Mammary epithelial cell (primary cell): ENCODE data around the gene FAM25G.

Source experiments
- CTCF ChIP-seq, 2 donors: IDR thresholded peaks in 1 of 2; conservative IDR thresholded peaks in 1 of 2; 2 replicates each; pipeline ENCODE4 v1.5.1; 2011 to 2012; ENCODE audit warnings: inconsistent platforms in 2 of 2, low read length in 2 of 2, mild to moderate bottlenecking in 2 of 2, control low read depth in 1 of 2, low read depth in 1 of 2; ENCODE audit not compliant: insufficient read depth in 1 of 2; ENCODE audit errors: extremely low read depth in 1 of 2
- EZH2 ChIP-seq: IDR thresholded peaks from 2 replicates; pipeline ENCODE4 v1.6.1; 2012; ENCODE audit warnings: low read length, inconsistent platforms, borderline replicate concordance

- no peak for TF ChIP-seq EZH2
- peak; percentile 85 to 94 for TF ChIP-seq CTCF (conservative IDR thresholded peaks at IDR 0.05 in 1 of 2, IDR thresholded peaks at IDR 0.05 in 1 of 2; ENCODE audit: extremely low read depth in 1 of 2, insufficient read depth in 1 of 2, low read depth in 1 of 2, low read length in 2 of 2)
These were observed 52.5 kb downstream of the FAM25G start for GRCh38 chr10:47438857-47439474.
